ENCODE data around the gene SUMO3.

Gene SUMO3

GRCh38 chr21:44840771-44841170, 22.9 kb upstream of the SUMO3 start:
- H3K4me3 ChIP-seq (ENCODE audit: low read depth, low read length), result no peak overlapping the region
- no peak for TF ChIP-seq CTCF (IDR thresholded peaks at IDR 0.05; ENCODE audit: low read depth, low read length)

GRCh38 chr21:44838951-44839350, 21.1 kb upstream of the SUMO3 start:
- H3K4me3 ChIP-seq (ENCODE audit: low read depth, low read length), result no peak overlapping the region
- TF ChIP-seq CTCF (IDR thresholded peaks at IDR 0.05; ENCODE audit: low read depth, low read length), result no peak

GRCh38 chr21:44838039-44838895, 20.4 kb upstream of the SUMO3 start:
- H3K4me3 ChIP-seq (ENCODE audit: low read depth, low read length), result no peak overlapping the region
- TF ChIP-seq CTCF (IDR thresholded peaks at IDR 0.05; ENCODE audit: low read depth, low read length), result no peak

GRCh38 chr21:44837537-44837936, 19.7 kb upstream of the SUMO3 start:
- no peak for TF ChIP-seq CTCF (IDR thresholded peaks at IDR 0.05; ENCODE audit: low read depth, low read length)
- no peak overlapping the region for H3K4me3 ChIP-seq (ENCODE audit: low read depth, low read length)

- no peak for TF ChIP-seq CTCF (IDR thresholded peaks at IDR 0.05; ENCODE audit: low read depth, low read length)
These were observed 19.0 kb upstream of the SUMO3 start for GRCh38 chr21:44836666-44837471.

GRCh38 chr21:44836349-44836665, 18.4 kb upstream of the SUMO3 start:
- no peak for TF ChIP-seq CTCF (IDR thresholded peaks at IDR 0.05; ENCODE audit: low read depth, low read length)
- H3K4me3 ChIP-seq (ENCODE audit: low read depth, low read length), result no peak overlapping the region

More at GRCh38 chr21:44836666-44837471, 19.0 kb upstream of the SUMO3 start:
- no peak overlapping the region for H3K4me3 ChIP-seq (ENCODE audit: low read depth, low read length)

- TF ChIP-seq CTCF (IDR thresholded peaks at IDR 0.05; ENCODE audit: low read depth, low read length), result no peak
- H3K4me3 ChIP-seq (ENCODE audit: low read depth, low read length), result no peak overlapping the region
These were observed 17.7 kb upstream of the SUMO3 start for GRCh38 chr21:44835647-44835973.

All from WI38 (cell line).